OCI-LY1 (cell line): ENCODE measurements around the gene OR4Q3.

ENCODE experiments used
- EZH2 ChIP-seq: fragments of 200-600 bp; sonication (generic), shearing (Covaris generic); IDR thresholded peaks from 2 replicates; pipeline ENCODE4 v1.8.0; 2017; ENCODE audit warnings: borderline replicate concordance, mixed run types, mild to moderate bottlenecking, antibody characterized with exemption, low read length, moderate library complexity, mixed read lengths
- TF ChIP-seq, protein P1 (sequence below): fragments of 200-600 bp; sonication (generic), shearing (Covaris generic); IDR thresholded peaks from 2 replicates; pipeline ENCODE4 v1.5.1; 2017; ENCODE audit warnings: mild to moderate bottlenecking, antibody characterized with exemption, low read length, moderate library complexity, mixed read lengths

GRCh38 chr14:19754172-19754571 is 10.8 kb downstream of the OR4Q3 start:
- no peak for TF ChIP-seq EZH2
- TF ChIP-seq, protein P1, sequence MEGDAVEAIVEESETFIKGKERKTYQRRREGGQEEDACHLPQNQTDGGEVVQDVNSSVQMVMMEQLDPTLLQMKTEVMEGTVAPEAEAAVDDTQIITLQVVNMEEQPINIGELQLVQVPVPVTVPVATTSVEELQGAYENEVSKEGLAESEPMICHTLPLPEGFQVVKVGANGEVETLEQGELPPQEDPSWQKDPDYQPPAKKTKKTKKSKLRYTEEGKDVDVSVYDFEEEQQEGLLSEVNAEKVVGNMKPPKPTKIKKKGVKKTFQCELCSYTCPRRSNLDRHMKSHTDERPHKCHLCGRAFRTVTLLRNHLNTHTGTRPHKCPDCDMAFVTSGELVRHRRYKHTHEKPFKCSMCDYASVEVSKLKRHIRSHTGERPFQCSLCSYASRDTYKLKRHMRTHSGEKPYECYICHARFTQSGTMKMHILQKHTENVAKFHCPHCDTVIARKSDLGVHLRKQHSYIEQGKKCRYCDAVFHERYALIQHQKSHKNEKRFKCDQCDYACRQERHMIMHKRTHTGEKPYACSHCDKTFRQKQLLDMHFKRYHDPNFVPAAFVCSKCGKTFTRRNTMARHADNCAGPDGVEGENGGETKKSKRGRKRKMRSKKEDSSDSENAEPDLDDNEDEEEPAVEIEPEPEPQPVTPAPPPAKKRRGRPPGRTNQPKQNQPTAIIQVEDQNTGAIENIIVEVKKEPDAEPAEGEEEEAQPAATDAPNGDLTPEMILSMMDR = no peak
